Activated B cell treated with CpG ODN at 0.5 μM for 24 hours (primary cell): ENCODE data around the gene SRGAP1. TPM values are rescaled to one million over a fixed set of nuclear protein-coding genes. Genes with fewer than 3 reads are reported as not detected.

Experiments used
- ATAC-seq: fragments of 200-7000 bp; cut with Tn5 transposase; one replicate; pipeline ENCODE4 v1.10.0; 2021; ENCODE audit warnings: low read depth, mild to moderate bottlenecking, moderate library complexity
- CTCF ChIA-PET: fragments of 350-600 bp; sonication (Branson Sonifier 250); formaldehyde crosslinking; loops from one replicate; lab custom pipeline; 2021; ENCODE audit warnings: antibody characterized with exemption; lab: Charles Lee
- POLR2A ChIA-PET: fragments of 350-600 bp; sonication (Branson Sonifier 250); formaldehyde crosslinking; loops from one replicate; lab custom pipeline; 2021; ENCODE audit warnings: antibody characterized with exemption; lab: Charles Lee
- DNase-seq: peaks from one replicate; pipeline ENCODE4 v3.0.0; 2022
- H3K27ac Mint-ChIP-seq: one replicate; pipeline ENCODE4 v1.8.0; 2020; ENCODE audit warnings: mixed read lengths
- H3K27me3 Mint-ChIP-seq: one replicate; pipeline ENCODE4 v1.8.0; 2021; ENCODE audit warnings: mixed read lengths
- H3K36me3 Mint-ChIP-seq: one replicate; pipeline ENCODE4 v1.8.0; 2021; ENCODE audit warnings: low read depth, mixed read lengths
- H3K4me1 Mint-ChIP-seq: one replicate; pipeline ENCODE4 v1.8.0; 2021; ENCODE audit warnings: mixed read lengths
- H3K4me3 Mint-ChIP-seq: one replicate; pipeline ENCODE4 v1.8.0; 2020; ENCODE audit warnings: mild to moderate bottlenecking, mixed read lengths
- H3K9me3 Mint-ChIP-seq: one replicate; pipeline ENCODE4 v1.8.0; 2020; ENCODE audit warnings: mixed read lengths
- intact Hi-C: fragments of 100-400 bp; cut with micrococcal nuclease; formaldehyde crosslinking; loops from one replicate; pipeline ENCODE4 v1.15.1; 2024
- total RNA-seq: library from RNA; stranded (reverse); gene quantifications from 2 replicates; pipeline ENCODE4 v1.2.3, GENCODE V29; 2022
- TF ChIP-seq, protein P1 (sequence below): fragments of 200-600 bp; IDR thresholded peaks from one replicate; pipeline ENCODE4 v1.8.0; 2022; ENCODE audit warnings: antibody characterized with exemption, mild to moderate bottlenecking

Gene SRGAP1
- total RNA-seq, 1 donor from 2014 or later = 1.1 TPM

DNA sequence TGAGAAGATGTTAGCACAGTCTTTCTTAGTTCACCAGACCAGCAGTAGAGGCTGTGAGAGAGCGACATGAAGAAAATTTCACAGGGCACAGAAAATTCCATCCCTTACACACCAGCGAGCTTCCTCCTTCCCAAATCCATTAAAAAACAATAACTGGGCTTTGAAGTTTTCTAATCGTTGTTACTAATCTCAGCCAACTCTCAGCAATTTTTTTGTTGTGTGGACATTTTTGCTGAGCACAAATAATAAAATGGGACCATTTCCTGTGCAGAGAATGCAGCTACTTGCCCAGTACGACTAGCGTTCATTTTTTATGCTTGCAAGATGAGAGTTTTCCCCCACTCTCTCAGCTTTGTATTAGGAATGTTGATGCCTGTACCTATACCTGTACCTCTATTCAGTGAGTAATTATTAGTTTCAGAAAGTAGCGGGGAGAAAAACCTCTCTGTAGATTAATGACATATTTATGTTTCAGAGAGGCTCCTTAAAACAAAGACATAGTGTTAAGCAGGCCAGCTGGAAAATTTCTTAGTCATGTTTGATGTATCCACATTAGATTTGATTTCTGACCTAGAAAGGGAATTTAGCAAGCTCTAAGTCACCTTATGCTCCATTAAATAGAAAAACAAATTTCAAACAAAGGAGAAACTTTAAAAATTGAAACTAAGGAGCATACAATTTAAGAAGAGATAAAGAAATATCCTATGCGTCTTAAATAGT lies 146.5 kb downstream of the SRGAP1 start:
- H3K4me3 Mint-ChIP-seq = no peak overlapping the region
- CTCF ChIA-PET = no interaction called here

DNA sequence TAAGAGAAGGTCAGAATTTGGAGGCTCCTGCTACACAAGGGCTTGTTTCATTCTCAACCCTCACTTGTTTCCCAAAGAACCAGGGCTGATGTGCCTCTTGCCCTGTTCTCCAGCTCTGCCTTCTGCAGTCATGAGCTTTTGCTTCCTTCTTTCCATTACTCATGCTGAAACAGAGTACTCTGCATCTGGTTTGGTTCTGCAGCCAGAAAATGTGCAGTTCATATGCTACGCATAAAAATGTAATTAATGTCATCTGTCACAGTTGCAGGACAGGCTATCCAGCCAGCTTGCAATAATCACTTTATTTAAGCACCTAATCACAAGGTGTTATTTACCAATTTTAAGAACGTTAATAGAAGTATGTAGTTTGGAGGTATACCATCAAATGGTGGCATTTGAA lies 150.2 kb downstream of the SRGAP1 start:
- TF ChIP-seq, protein P1, sequence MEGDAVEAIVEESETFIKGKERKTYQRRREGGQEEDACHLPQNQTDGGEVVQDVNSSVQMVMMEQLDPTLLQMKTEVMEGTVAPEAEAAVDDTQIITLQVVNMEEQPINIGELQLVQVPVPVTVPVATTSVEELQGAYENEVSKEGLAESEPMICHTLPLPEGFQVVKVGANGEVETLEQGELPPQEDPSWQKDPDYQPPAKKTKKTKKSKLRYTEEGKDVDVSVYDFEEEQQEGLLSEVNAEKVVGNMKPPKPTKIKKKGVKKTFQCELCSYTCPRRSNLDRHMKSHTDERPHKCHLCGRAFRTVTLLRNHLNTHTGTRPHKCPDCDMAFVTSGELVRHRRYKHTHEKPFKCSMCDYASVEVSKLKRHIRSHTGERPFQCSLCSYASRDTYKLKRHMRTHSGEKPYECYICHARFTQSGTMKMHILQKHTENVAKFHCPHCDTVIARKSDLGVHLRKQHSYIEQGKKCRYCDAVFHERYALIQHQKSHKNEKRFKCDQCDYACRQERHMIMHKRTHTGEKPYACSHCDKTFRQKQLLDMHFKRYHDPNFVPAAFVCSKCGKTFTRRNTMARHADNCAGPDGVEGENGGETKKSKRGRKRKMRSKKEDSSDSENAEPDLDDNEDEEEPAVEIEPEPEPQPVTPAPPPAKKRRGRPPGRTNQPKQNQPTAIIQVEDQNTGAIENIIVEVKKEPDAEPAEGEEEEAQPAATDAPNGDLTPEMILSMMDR = no peak
- ChIA-PET CTCF (no interaction called here), POLR2A (no interaction called here)
- intact Hi-C loops = no loop called here
- Mint-ChIP-seq H3K4me1 (no peaks in the 10 kb centered on the region), H3K27me3 (no peaks in the 10 kb centered on the region), H3K36me3 (no peaks in the 10 kb centered on the region), H3K4me3 (no peak overlapping the region), H3K27ac (no peak overlapping the region), H3K9me3 (no peaks in the 10 kb centered on the region)
- DNase-seq = no peak
- no peak for ATAC-seq

More for the DNA sequence above, 146.5 kb downstream of the SRGAP1 start:
- no peak overlapping the region for H3K27ac Mint-ChIP-seq
- H3K9me3 Mint-ChIP-seq = no peaks in the 10 kb centered on the region
- H3K4me1 Mint-ChIP-seq = peaks cover 1% of the 10 kb centered on the region
- no peak for ATAC-seq
- no peaks in the 10 kb centered on the region for H3K36me3 Mint-ChIP-seq
- intact Hi-C loops = no loop called here
- DNase-seq = no peak
- no peaks in the 10 kb centered on the region for H3K27me3 Mint-ChIP-seq
- TF ChIP-seq, protein P1 = no peak
- POLR2A ChIA-PET = no interaction called here

DNA sequence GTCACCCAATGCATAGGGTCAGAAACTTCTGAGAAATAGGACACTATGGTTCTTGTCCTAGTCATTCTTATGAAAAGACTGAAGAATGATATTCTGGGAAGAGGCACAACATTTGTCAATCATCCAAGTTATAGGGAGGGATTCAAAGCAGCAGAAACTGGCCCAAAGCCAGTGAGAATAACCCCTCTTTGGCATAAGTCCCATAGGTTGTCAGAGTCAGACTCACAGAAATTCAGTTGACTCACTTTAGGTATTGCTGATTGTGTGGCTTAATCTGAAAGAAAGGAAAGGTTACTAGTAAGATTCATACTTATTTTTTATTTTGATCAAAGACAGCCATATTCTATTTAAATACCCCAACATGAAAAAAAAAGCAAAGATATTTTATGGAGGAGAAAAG lies 151.0 kb downstream of the SRGAP1 start:
- DNase-seq = no peak
- H3K36me3 Mint-ChIP-seq = no peaks in the 10 kb centered on the region
- no peak overlapping the region for H3K4me3 Mint-ChIP-seq
- H3K9me3 Mint-ChIP-seq = no peaks in the 10 kb centered on the region
- ChIA-PET POLR2A (no interaction called here), CTCF (no interaction called here)
- ATAC-seq = no peak
- H3K27ac Mint-ChIP-seq = no peak overlapping the region
- TF ChIP-seq, protein P1 = no peak
- intact Hi-C loops = no loop called here
- no peaks in the 10 kb centered on the region for H3K27me3 Mint-ChIP-seq
- H3K4me1 Mint-ChIP-seq = no peaks in the 10 kb centered on the region

DNA sequence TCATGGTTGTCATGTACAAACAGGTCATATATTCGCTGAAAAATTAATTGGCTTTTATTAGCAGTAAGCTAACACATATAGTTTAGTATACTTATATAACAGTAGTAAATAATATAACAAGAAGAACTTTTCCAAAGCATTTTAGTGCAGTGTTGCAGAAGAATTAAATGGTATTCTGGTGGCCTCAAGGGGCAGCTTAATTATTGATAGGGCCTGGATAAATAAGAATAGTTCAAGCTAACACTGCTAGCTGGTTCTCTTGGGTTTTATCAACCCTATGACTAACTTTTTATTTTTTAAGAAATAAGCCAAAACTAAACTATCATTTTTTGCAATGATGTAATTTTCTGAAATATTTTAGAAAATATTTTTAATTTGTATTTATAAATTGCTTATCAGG lies 152.1 kb downstream of the SRGAP1 start:
- TF ChIP-seq, protein P1 = no peak
- no peaks in the 10 kb centered on the region for H3K27me3 Mint-ChIP-seq
- no peak overlapping the region for H3K27ac Mint-ChIP-seq
- no peak overlapping the region for H3K4me3 Mint-ChIP-seq
- ChIA-PET POLR2A (no interaction called here), CTCF (no interaction called here)
- no peak for DNase-seq
- no peaks in the 10 kb centered on the region for H3K36me3 Mint-ChIP-seq
- intact Hi-C loops = no loop called here
- no peaks in the 10 kb centered on the region for H3K4me1 Mint-ChIP-seq
- no peaks in the 10 kb centered on the region for H3K9me3 Mint-ChIP-seq
- no peak for ATAC-seq

DNA sequence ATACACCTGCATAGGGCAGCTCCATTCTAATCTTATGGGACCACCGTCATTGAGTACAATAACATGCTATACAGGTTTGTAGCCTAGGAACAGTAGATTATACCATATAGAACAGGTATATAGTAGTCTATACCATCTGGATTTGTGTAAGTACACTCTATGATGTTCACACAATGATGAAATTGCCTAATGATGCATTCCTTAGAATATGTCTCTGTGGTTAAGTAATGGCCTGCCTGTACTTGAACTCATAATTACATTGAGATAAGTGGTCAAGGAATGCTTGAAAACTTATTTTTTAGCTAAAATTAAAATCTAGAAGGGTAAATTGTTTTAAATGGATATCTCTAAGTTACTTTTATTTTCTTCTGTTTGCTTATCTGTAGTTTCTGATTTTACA lies 152.7 kb downstream of the SRGAP1 start:
- no peak for ATAC-seq
- CTCF ChIA-PET = no interaction called here
- POLR2A ChIA-PET = no interaction called here

More for the DNA sequence above, 152.7 kb downstream of the SRGAP1 start:
- H3K4me3 Mint-ChIP-seq = no peak overlapping the region
- TF ChIP-seq, protein P1 = no peak
- no peaks in the 10 kb centered on the region for H3K36me3 Mint-ChIP-seq
- intact Hi-C loops = no loop called here
- H3K27ac Mint-ChIP-seq = no peak overlapping the region
- H3K27me3 Mint-ChIP-seq = no peaks in the 10 kb centered on the region
- no peaks in the 10 kb centered on the region for H3K9me3 Mint-ChIP-seq
- DNase-seq = no peak
- no peaks in the 10 kb centered on the region for H3K4me1 Mint-ChIP-seq
